SK-N-SH (cell line): Measurements from ENCODE around the gene IFI16. TPM values are rescaled to one million over a fixed set of nuclear protein-coding genes. Genes with fewer than 3 reads are reported as not detected.

Source experiments
- CTCF ChIA-PET: fragments of 300-600, 350-600 bp; formaldehyde crosslinking; extraction: SDS; loops from one replicate; lab custom pipeline; 2021; lab: Yijun Ruan, JAX
- POLR2A ChIA-PET: fragments of 350-600 bp; sonication (Branson Sonifier 250); formaldehyde crosslinking; extraction: SDS; loops from one replicate; lab custom pipeline; 2020; ENCODE audit warnings: antibody characterized with exemption, inconsistent platforms; lab: Yijun Ruan, JAX
- DNase-seq: peaks from one replicate; pipeline ENCODE4 v3.0.0; 2012
- H2AFZ ChIP-seq: fragments of 200-600 bp; sonication (generic); 2 replicates; pipeline ENCODE4 v1.8.1; 2016; ENCODE audit warnings: antibody characterized with exemption, mild to moderate bottlenecking, low read depth
- H3F3A ChIP-seq: fragments of 200-600 bp; sonication (generic); replicated peaks from 2 replicates; pipeline ENCODE3; 2016; ENCODE audit warnings: antibody characterized with exemption, mild to moderate bottlenecking; ENCODE audit not compliant: insufficient read depth
- H3K27ac ChIP-seq, 2 experiments: fragments of 200-500 bp in 1 of 2; fragments of 200-600 bp in 1 of 2; sonication (Bioruptor generic) in 1 of 2; sonication (generic), shearing (Covaris generic) in 1 of 2; 2 replicates each; pipeline versions ENCODE4 v1.5.1 to v1.6.1; 2014 to 2016; ENCODE audit warnings: low read depth in 2 of 2, inconsistent platforms in 1 of 2, low read length in 1 of 2, mild to moderate bottlenecking in 1 of 2, mixed read lengths in 1 of 2
- H3K27me3 ChIP-seq: fragments of 200-600 bp; sonication (generic), shearing (Covaris generic); 2 replicates; pipeline ENCODE4 v1.6.1; 2016; ENCODE audit warnings: mixed run types; ENCODE audit not compliant: insufficient read depth
- H3K36me3 ChIP-seq, 2 experiments: fragments of 200-500 bp in 1 of 2; fragments of 200-600 bp in 1 of 2; sonication (Bioruptor generic) in 1 of 2; sonication (generic) in 1 of 2; replicated peaks in 1 of 2; 2 replicates each; pipeline versions ENCODE3 to v1.5.1; 2014 to 2016; ENCODE audit warnings: low read length in 1 of 2, mild to moderate bottlenecking in 1 of 2; ENCODE audit not compliant: insufficient read depth in 2 of 2, control insufficient read depth in 1 of 2
- H3K4me1 ChIP-seq, 2 experiments: fragments of 200-500 bp in 1 of 2; fragments of 200-600 bp in 1 of 2; sonication (Bioruptor generic) in 1 of 2; sonication (generic), shearing (Covaris generic) in 1 of 2; 2 replicates each; pipeline versions ENCODE4 v1.5.1 to v1.6.1; 2014 to 2016; ENCODE audit warnings: low read depth in 1 of 2, low read length in 1 of 2, mixed run types in 1 of 2; ENCODE audit not compliant: insufficient read depth in 2 of 2, control insufficient read depth in 1 of 2
- H3K4me2 ChIP-seq: fragments of 200-600 bp; sonication (generic), shearing (Covaris generic); 2 replicates; pipeline ENCODE4 v1.6.1; 2017; ENCODE audit warnings: mixed run types
- H3K4me3 ChIP-seq, 2 experiments: fragments of 200-500 bp in 1 of 2; fragments of 200-600 bp in 1 of 2; sonication (Bioruptor generic) in 1 of 2; sonication (generic), shearing (Covaris generic) in 1 of 2; 2 replicates each; pipeline versions ENCODE4 v1.5.1 to v1.8.1; 2014 to 2016; ENCODE audit warnings: low read depth in 2 of 2, inconsistent platforms in 1 of 2, low read length in 1 of 2, mild to moderate bottlenecking in 1 of 2, mixed read lengths in 1 of 2, moderate library complexity in 1 of 2
- H3K79me2 ChIP-seq: fragments of 200-600 bp; sonication (generic); 2 replicates; pipeline ENCODE4 v1.8.1; 2017; ENCODE audit warnings: mild to moderate bottlenecking; ENCODE audit not compliant: insufficient read depth
- H3K9ac ChIP-seq: fragments of 200-600 bp; sonication (generic); 2 replicates; pipeline ENCODE4 v1.6.1; 2017; ENCODE audit warnings: mixed run types
- H3K9me2 ChIP-seq: fragments of 200-600 bp; sonication (generic); 2 replicates; pipeline ENCODE4 v1.6.1; 2017; ENCODE audit warnings: mixed run types
- H3K9me3 ChIP-seq: fragments of 200-600 bp; sonication (generic); 2 replicates; pipeline ENCODE4 v1.6.1; 2017; ENCODE audit warnings: mixed run types, mild to moderate bottlenecking, moderate library complexity
- H4K20me1 ChIP-seq: fragments of 200-600 bp; sonication (generic); 2 replicates; pipeline ENCODE4 v1.6.1; 2017; ENCODE audit warnings: mild to moderate bottlenecking, mixed run types; ENCODE audit not compliant: insufficient read depth
- CHD2 ChIP-seq: fragments of 150-350 bp; IDR thresholded peaks from 2 replicates; pipeline ENCODE4 v1.6.1; 2018; ENCODE audit warnings: low read length; ENCODE audit not compliant: partially characterized antibody
- ELF1 ChIP-seq: IDR thresholded peaks from 2 replicates; pipeline ENCODE4 v1.4.0; 2012
- EP300 ChIP-seq, 2 experiments: IDR thresholded peaks; 2 replicates each; pipeline versions ENCODE4 v1.4.0 to v1.6.1; 2012; ENCODE audit warnings: borderline replicate concordance in 1 of 2, low read depth in 1 of 2, low read length in 1 of 2
- FOSL2 ChIP-seq: IDR thresholded peaks from 2 replicates; pipeline ENCODE4 v1.4.0; 2012; ENCODE audit warnings: low read depth, mild to moderate bottlenecking, moderate library complexity, borderline replicate concordance
- GABPA ChIP-seq: IDR thresholded peaks from 2 replicates; pipeline ENCODE4 v1.4.0; 2012; ENCODE audit warnings: low read depth, mild to moderate bottlenecking
- JUND ChIP-seq: IDR thresholded peaks from 2 replicates; pipeline ENCODE4 v1.4.0; 2012
- MEF2A ChIP-seq: IDR thresholded peaks from 2 replicates; pipeline ENCODE4 v1.4.0; 2012; ENCODE audit warnings: low read depth, borderline replicate concordance
- MXI1 ChIP-seq: IDR thresholded peaks from 2 replicates; pipeline ENCODE4 v1.6.1; 2012; ENCODE audit warnings: mild to moderate bottlenecking, low read depth, low read length, improper control_type of control experiment
- NRF1 ChIP-seq: IDR thresholded peaks from 2 replicates; pipeline ENCODE4 v1.6.1; 2012; ENCODE audit warnings: low read depth, mild to moderate bottlenecking, low read length
- RCOR1 ChIP-seq: fragments of 150-350 bp; IDR thresholded peaks from 2 replicates; pipeline ENCODE4 v1.6.1; 2017; ENCODE audit warnings: antibody characterized with exemption, low read length
- REST ChIP-seq: IDR thresholded peaks from 2 replicates; pipeline ENCODE4 v1.6.1; 2012; ENCODE audit warnings: mild to moderate bottlenecking, low read depth, low read length, moderate library complexity
- RXRA ChIP-seq: IDR thresholded peaks from 2 replicates; pipeline ENCODE4 v1.4.0; 2012; ENCODE audit warnings: low read depth, mild to moderate bottlenecking, borderline replicate concordance
- SIN3A ChIP-seq: IDR thresholded peaks from 2 replicates; pipeline ENCODE4 v1.6.1; 2012; ENCODE audit warnings: low read depth, mild to moderate bottlenecking, low read length, moderate library complexity, borderline replicate concordance
- TAF1 ChIP-seq: IDR thresholded peaks from 2 replicates; pipeline ENCODE4 v1.6.1; 2012; ENCODE audit warnings: low read depth, mild to moderate bottlenecking, low read length, moderate library complexity, borderline replicate concordance
- USF1 ChIP-seq: IDR thresholded peaks from 2 replicates; pipeline ENCODE4 v1.4.0; 2012; ENCODE audit warnings: low read depth, borderline replicate concordance
- USF2 ChIP-seq: fragments of 150-350 bp; IDR thresholded peaks from 2 replicates; pipeline ENCODE4 v1.6.1; 2017; ENCODE audit warnings: antibody characterized with exemption, low read length, low read depth, borderline replicate concordance
- YY1 ChIP-seq: IDR thresholded peaks from 2 replicates; pipeline ENCODE4 v1.4.0; 2012; ENCODE audit warnings: low read depth, mild to moderate bottlenecking
- ZBTB33 ChIP-seq: IDR thresholded peaks from 2 replicates; pipeline ENCODE4 v1.4.0; 2012; ENCODE audit warnings: low read depth, borderline replicate concordance
- WGBS: methylation state at CpG from one replicate; pipeline ENCODE4 v1.1.6; 2017; ENCODE audit warnings: low lambda C conversion rate; 5-methylcytosine and 5-hydroxymethylcytosine counted together
- polyA plus RNA-seq, 3 experiments: library from polyadenylated mRNA; depleted of rRNA; stranded (reverse); fragments of >200 nt; gene quantifications; 2 replicates each; pipeline ENCODE4 v1.2.3, GENCODE V29; 2012

Gene IFI16
- polyA plus RNA-seq, 1 of the 3 experiments (the other 2 are of a cell fraction) = 56.1 TPM

- Histone ChIP-seq H3K9me3 (no peaks in the 10 kb centered on the region), H3K27me3 (no peaks in the 10 kb centered on the region), H3K4me1 (peaks cover 0 to 6% of the 10 kb centered on the region in 2 experiments; a peak in 3 of 4 replicates), H3K27ac (no peak overlapping the region), H3K4me3 (peak overlapping the region; percentile 55 to 71; a peak in 3 of 4 replicates), H3F3A (peaks cover 11% of the 10 kb centered on the region), H2AFZ (peak overlapping the region; percentile 96), H3K9me2 (no peaks in the 10 kb centered on the region), H4K20me1 (no peaks in the 10 kb centered on the region), H3K79me2 (no peaks in the 10 kb centered on the region), H3K36me3 (no peaks in the 10 kb centered on the region), H3K4me2 (peak overlapping the region; percentile 85), H3K9ac (no peak overlapping the region)
- CTCF ChIA-PET = interaction anchor here (0.7 to 1.7 kb wide), 15 partner anchors 8 to 794 kb away, joined by 3 to 20 read pairs (median 4); partner anchors contain the start of genes AIM2 and IFI16
- WGBS = 26% methylated on average over 6 of the region's 6 CpGs
- POLR2A ChIA-PET = no interaction called here
- TF ChIP-seq REST = no peak
- TF ChIP-seq CHD2 = no peak
- TF ChIP-seq JUND = no peak
- TF ChIP-seq USF1 = no peak
- TF ChIP-seq SIN3A = no peak
- TF ChIP-seq RCOR1 = no peak
- no peak for TF ChIP-seq EP300 (IDR thresholded peaks at IDR 0.05; ENCODE audit: borderline replicate concordance in 1 of 2, low read depth in 1 of 2, low read length in 1 of 2)
- TF ChIP-seq RXRA = no peak
- no peak for TF ChIP-seq MEF2A
- no peak for TF ChIP-seq YY1
- TF ChIP-seq MXI1 = no peak
- no peak for TF ChIP-seq NRF1
- no peak for TF ChIP-seq ELF1
- no peak for TF ChIP-seq TAF1
- no peak for TF ChIP-seq FOSL2
- no peak for TF ChIP-seq USF2
- TF ChIP-seq ZBTB33 = no peak
- TF ChIP-seq GABPA = no peak
- DNase-seq = no peak
Measured at GRCh38 chr1:158998037-158998780, 11.5 kb upstream of the IFI16 start.
